Stimulated activated CD4-positive, alpha-beta T cell treated with anti-CD3 and anti-CD28 coated beads, Interleukin-12 subunit alpha, Interleukin-12 subunit beta, amount 100 ng/mL, for 24 hours (primary cell): Measurements from ENCODE around the gene BICRA.
"Not testable (repeated sequence)": the region's sequence is repeated elsewhere in the genome, so short reads cannot be mapped to it uniquely, and the experiment has no call there.

ENCODE experiments used
- DNase-seq, 2 experiments: peaks; one replicate each; pipeline ENCODE4 v3.0.0-alpha.2; 2020; ENCODE audit warnings: low read depth in 2 of 2

The BICRA gene

GRCh38 chr19:47714855-47715254, 105.9 kb downstream of the BICRA start:
- DNase-seq: not testable (repeated sequence)

- no peak for DNase-seq
Measured at GRCh38 chr19:47716270-47716937, 107.5 kb downstream of the BICRA start.

- DNase-seq: not testable (repeated sequence)
Measured at GRCh38 chr19:47718415-47719046, 109.6 kb downstream of the BICRA start.

DNA sequence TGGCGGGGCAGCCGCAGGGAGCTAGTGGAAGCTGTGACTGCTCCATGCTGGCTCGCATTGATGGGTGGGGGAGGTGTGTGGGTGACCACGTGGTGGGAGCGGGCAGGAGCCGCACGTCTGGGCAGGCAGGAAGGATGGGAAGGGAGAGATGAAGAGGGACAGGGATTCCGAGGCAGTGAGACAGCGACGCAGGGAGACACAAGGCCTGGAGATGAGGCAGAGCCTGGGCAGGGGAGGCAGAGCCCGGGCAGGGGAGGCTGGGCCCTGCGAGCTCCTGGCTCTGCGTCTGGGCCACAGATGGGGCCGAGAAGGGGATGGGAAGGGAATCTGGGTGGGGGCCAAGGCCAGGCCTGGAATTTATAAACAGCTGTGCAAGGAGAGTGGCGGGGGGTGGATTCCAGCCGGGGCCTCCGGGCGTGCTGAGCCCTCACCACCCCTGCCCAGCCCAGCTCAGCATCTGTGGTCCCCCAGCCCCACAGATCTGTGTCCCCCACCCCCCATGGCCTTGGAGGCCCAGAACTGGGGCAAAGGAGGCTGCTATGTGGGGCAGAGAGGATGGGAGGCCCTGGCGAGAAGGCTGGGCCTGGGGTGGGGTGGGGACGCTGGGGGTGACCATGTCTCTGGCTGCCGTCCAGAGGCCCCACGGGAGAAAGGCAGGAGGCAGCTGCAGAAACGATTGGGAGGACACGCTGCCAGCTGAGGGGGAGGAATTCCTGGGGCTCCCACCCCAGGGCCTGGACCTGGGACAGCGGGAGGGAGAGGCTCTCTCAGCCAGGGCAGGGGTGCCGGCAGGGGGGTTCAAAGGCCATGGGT, 110.3 kb downstream of the BICRA start:
- no peak for DNase-seq

DNA sequence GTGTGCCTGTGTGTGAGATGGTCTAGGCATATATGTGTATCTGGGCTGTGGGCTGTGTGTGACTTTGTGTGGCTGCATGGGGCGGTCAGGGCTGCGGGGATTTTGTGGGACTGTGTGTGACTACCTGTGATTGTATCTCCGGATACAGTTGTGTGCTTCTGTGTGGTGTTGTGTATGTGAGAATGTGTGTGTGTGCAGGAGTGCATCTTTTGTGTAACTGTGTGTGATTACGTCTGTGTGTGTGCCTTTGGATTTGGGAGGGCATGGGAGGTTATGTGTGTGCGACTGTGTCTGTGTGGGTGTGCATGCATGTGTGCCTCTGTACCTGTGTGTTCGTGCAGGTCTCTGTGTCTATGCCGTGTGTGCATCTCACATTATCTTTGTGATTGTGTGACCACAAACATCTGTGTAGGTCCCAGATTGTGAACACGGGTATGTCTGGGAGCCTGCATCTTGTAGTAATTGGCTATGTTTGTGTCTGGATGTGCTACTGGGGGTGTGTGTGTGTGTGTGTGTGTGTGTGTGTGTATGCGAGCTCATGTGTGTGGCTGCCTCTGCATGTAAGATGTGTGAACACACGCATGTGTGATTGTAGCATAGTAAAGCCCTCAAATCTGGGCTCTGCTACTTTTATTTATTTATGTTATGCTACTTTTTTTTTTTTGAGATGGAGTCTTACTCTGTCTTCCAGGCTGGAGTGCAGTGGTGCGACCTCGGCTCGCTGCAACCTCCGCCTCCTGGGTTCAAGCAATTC, 111.9 kb downstream of the BICRA start:
- DNase-seq: no peak

GRCh38 chr19:47723581-47723940, 114.6 kb downstream of the BICRA start:
- no peak for DNase-seq

- no peak for DNase-seq
Measured at GRCh38 chr19:47725759-47726401, 116.9 kb downstream of the BICRA start.

- DNase-seq: no peak
Measured at GRCh38 chr19:47726467-47726866, 117.5 kb downstream of the BICRA start.

GRCh38 chr19:47728295-47728694, 119.4 kb downstream of the BICRA start:
- DNase-seq: not testable (repeated sequence)

DNA sequence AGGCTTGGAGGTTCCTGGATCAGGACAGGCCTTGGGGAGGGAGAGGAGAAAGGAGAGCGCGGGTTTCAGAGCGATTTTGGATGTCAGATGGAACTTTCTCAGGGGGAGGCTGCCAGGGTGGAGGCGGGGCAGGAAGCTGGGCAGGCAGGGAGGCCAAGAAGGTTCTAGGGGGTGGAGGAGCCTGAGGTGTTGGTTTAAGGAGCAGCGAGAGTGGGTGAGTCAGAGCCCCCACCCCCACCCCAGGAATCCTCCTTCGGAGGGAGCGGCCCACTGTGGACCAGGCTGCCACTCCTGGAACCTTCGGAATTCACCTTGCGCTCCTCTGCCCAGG, 120.5 kb downstream of the BICRA start:
- no peak for DNase-seq

DNA sequence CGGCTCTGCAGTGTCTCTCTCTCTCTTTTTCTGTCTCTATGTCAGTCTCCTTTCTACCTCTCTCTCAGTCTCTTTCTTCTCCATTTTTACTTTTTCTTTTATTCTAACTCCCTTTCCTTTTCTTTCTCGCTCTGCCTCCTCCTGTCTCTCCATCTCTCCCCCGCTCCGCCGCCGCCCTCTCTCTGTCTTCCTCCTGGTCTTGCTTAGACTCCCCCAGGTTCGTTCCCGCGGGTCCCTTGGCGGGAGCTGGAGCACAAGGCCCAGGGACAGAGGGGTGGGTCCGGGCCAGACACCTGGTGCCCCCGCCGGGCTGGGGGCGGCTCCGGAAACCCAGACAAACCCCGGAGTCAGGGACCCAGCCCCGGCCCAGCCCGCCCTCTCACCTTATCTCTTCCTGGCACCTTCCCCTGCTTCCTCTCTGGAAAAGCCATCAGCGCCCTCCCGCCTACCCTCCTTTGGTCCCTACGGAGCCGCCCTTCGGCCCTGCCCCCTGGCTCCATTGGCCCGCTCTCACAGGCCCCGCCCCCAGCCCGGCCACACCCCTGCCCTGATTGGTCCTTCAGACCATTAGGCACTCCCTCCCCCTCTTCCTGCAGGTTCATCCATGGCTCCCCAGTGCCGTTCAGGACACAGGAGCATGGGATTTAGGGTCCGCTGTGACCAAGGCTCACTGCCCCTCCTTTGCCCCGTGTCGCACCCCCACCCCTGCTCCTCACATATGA, 121.0 kb downstream of the BICRA start:
- DNase-seq: peak in 1 of 2 experiments; percentile 63

DNA sequence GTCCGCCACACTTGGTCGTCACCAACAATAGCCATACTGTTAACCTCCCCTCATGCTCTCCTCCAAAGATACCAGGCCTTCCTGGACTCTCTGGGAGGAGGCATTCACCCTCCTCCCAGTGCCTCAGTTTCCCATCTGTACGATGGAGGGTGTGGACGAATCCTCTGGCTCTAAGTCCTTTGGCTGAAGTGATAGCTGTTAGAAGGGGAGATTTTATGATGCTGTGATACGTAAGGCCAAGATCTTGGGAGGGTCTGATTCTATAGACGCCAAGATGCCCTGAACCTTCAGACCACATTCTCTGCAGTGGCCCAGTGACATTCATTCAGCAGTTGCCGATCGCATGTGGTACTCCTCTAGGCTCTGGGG, 121.6 kb downstream of the BICRA start:
- no peak for DNase-seq

DNA sequence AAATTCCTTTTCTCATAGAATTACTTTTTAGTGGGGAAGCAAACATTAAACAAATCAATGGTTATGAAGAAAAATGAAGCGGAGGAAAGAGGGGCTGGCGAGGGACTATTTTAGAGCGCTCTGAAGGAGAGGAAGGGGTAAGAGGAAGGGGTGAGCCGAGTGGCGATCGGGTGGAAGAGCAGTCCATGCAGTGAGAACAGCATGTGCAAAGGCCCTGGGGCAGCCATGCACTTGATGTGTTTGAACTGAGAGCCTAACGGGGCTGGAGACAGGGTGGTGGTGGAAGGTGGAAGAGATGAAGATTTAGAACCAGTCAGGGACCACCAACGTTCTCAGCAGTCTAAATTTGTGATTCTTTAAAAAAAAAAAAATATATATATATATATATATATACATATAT, 122.0 kb downstream of the BICRA start:
- no peak for DNase-seq

- no peak for DNase-seq
Measured at GRCh38 chr19:47735131-47735530, 126.2 kb downstream of the BICRA start.

DNA sequence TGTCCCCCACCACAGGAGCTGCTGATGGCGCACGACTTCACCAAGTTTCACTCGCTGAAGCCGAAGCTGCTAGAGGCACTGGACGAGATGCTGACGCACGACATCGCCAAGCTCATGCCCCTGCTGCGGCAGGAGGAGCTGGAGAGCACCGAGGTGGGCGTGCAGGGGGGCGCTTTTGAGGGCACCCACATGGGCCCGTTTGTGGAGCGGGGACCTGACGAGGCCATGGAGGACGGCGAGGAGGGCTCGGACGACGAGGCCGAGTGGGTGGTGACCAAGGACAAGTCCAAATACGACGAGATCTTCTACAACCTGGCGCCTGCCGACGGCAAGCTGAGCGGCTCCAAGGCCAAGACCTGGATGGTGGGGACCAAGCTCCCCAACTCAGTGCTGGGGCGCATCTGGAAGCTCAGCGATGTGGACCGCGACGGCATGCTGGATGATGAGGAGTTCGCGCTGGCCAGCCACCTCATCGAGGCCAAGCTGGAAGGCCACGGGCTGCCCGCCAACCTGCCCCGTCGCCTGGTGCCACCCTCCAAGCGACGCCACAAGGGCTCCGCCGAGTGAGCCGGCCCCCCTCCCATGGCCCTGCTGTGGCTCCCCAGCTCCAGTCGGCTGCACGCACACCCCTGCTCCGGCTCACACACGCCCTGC, 132.1 kb downstream of the BICRA start:
- no peak for DNase-seq

- DNase-seq: no peak
Measured at GRCh38 chr19:47741544-47742140, 132.7 kb downstream of the BICRA start.

GRCh38 chr19:47742634-47743033, 133.7 kb downstream of the BICRA start:
- no peak for DNase-seq

GRCh38 chr19:47745010-47745901, 136.3 kb downstream of the BICRA start, which contains the start of gene NOP53:
Gene NOP53 (plus strand): TSS chr19:47745546. CDS start chr19:47745560, 14 bp downstream.
- DNase-seq: peak; percentile 93 to 95

GRCh38 chr19:47746129-47746528, 137.2 kb downstream of the BICRA start:
- not testable (repeated sequence) for DNase-seq
